ENCODE measurements around the gene SHH. TPM values are rescaled to one million over a fixed set of nuclear protein-coding genes. Genes with fewer than 3 reads are reported as not detected.

Gene SHH
- polyA plus RNA-seq, 3 donors = not detected

DNA sequence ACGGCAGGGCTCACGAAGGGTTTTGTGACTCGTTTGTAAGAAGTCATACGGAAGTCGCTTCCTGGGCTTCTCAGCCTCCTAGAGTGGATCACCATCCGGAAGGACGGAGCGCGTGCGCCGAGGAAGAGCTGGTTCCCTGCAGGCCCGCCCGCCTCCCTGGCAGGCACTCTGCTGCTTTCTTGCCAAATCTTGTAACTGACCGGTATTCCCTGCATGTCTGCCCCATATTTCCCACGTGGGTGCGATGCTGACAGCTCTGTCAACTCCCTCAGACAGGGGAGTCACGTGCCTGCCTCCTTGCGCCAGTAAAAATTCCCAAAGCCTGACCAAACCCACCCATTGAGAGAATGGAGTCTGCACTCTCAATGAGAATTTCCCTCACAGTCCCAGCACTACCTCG lies 12.7 kb downstream of the SHH start:
- no peak overlapping the region for H3K4me2 ChIP-seq (replicated peaks; ENCODE audit: extremely low read depth, low read length, poor library complexity, severe bottlenecking)
- intact Hi-C loops (cut with micrococcal nuclease) = loop anchor here (10.0 kb wide), 4 partner anchors 675 to 1455 kb away; no protein-coding TSS in a partner anchor
- H3K27ac ChIP-seq (ENCODE audit: low read depth in 1 of 2, low read length in 2 of 2) = no peak overlapping the region
- no peak overlapping the region for H3K9ac ChIP-seq (ENCODE audit: insufficient read depth, low read length, poor library complexity, severe bottlenecking)
- H4K20me1 ChIP-seq (ENCODE audit: insufficient read depth, low read length) = no peaks in the 10 kb centered on the region
- no peak for DNase-seq
- peaks cover 0 to 2% of the 10 kb centered on the region in 2 donors for H3K36me3 Mint-ChIP-seq
- no peak overlapping the region for H2AFZ ChIP-seq (ENCODE audit: insufficient read depth, low read depth, low read length, poor library complexity, severe bottlenecking)
- peaks cover 21% of the 10 kb centered on the region for H3K4me1 Mint-ChIP-seq
- TF ChIP-seq, protein P1, sequence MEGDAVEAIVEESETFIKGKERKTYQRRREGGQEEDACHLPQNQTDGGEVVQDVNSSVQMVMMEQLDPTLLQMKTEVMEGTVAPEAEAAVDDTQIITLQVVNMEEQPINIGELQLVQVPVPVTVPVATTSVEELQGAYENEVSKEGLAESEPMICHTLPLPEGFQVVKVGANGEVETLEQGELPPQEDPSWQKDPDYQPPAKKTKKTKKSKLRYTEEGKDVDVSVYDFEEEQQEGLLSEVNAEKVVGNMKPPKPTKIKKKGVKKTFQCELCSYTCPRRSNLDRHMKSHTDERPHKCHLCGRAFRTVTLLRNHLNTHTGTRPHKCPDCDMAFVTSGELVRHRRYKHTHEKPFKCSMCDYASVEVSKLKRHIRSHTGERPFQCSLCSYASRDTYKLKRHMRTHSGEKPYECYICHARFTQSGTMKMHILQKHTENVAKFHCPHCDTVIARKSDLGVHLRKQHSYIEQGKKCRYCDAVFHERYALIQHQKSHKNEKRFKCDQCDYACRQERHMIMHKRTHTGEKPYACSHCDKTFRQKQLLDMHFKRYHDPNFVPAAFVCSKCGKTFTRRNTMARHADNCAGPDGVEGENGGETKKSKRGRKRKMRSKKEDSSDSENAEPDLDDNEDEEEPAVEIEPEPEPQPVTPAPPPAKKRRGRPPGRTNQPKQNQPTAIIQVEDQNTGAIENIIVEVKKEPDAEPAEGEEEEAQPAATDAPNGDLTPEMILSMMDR (IDR thresholded peaks at IDR 0.05) = no peak
- H3K79me2 ChIP-seq (ENCODE audit: insufficient read depth, low read length) = no peaks in the 10 kb centered on the region
- no peak overlapping the region for H3K4me3 ChIP-seq (replicated peaks in 1 of 3; ENCODE audit: low read depth in 2 of 3, low read length in 3 of 3)
- H3K27me3 Mint-ChIP-seq (ENCODE audit: low read depth in 3 of 3) = peaks cover 54 to 79% (median 63%) of the 10 kb centered on the region in 3 donors
- H3K27ac Mint-ChIP-seq = no peak overlapping the region
- H3K4me3 Mint-ChIP-seq = peak overlapping the region; percentile 24 to 75
- 62% methylated on average over 19 of the region's 19 CpGs for WGBS (ENCODE audit: insufficient coverage)
- H3K9me3 Mint-ChIP-seq = peaks cover 0 to 17% (median 6%) of the 10 kb centered on the region in 7 donors
- H3K4me1 ChIP-seq (ENCODE audit: control insufficient read depth in 1 of 2, insufficient read depth in 2 of 2, low read length in 2 of 2) = peaks cover 20 to 28% of the 10 kb centered on the region in 2 donors
- H3K27me3 ChIP-seq (ENCODE audit: control insufficient read depth in 2 of 2, insufficient read depth in 2 of 2, low read length in 2 of 2) = peaks cover 26 to 70% of the 10 kb centered on the region in 2 donors
- H3K9me3 ChIP-seq (replicated peaks in 1 of 2; ENCODE audit: control insufficient read depth in 1 of 2, insufficient read depth in 1 of 2, low read length in 2 of 2) = no peaks in the 10 kb centered on the region
- no peaks in the 10 kb centered on the region for H3K36me3 ChIP-seq (replicated peaks in 1 of 2; ENCODE audit: control insufficient read depth in 1 of 2, insufficient read depth in 2 of 2, low read length in 2 of 2)

DNA sequence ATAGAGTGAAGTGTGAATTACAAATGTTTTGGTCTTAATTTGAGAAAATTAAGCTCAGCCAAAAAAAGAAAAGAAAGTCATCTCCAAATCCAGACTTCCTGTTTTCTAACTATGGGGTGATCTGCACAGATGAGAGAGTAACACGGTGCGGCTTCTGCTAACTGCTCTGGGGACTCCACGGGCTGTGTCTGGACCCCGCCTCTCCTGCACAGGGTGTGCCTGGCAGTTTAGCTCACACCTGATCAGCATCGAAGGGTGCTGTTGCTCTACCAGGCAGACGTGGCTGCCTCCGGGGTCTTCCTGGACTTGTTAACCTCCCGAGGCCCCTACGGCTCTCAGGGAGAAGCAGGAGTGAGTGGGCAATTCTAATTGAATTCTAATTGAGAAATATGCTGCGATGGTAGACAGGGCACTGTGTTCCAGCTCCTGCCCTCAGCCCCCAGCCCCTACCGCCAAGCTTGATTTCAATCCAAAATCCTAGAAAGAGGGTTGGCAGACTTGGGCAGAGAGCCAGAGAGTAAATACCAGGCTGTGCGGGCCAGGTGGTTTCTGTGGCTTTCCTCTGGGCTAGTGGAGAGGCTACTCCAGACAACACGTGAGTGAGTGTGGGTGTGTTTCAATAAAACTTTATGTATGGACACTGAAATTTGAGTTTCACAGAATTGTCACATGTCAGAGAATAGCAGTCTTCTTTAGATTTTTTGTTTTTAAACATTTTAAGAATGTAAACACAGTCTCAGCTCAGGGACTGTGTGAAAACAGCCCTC lies 13.4 kb downstream of the SHH start:
- Mint-ChIP-seq H3K27me3 (ENCODE audit: low read depth in 3 of 3) (peaks cover 50 to 76% (median 58%) of the 10 kb centered on the region in 3 donors), H3K4me1 (peaks cover 16% of the 10 kb centered on the region), H3K4me3 (peak overlapping the region; percentile 24 to 75), H3K9me3 (peaks cover 0 to 13% (median 6%) of the 10 kb centered on the region in 7 donors), H3K27ac (no peak overlapping the region), H3K36me3 (peaks cover 0 to 2% of the 10 kb centered on the region in 2 donors)
- no peak overlapping the region for H3K4me3 ChIP-seq (replicated peaks in 1 of 3; ENCODE audit: low read depth in 2 of 3, low read length in 3 of 3)
- H2AFZ ChIP-seq (ENCODE audit: insufficient read depth, low read depth, low read length, poor library complexity, severe bottlenecking) = peak overlapping the region; percentile 14
- H4K20me1 ChIP-seq (ENCODE audit: insufficient read depth, low read length) = no peaks in the 10 kb centered on the region
- H3K27me3 ChIP-seq (ENCODE audit: control insufficient read depth in 2 of 2, insufficient read depth in 2 of 2, low read length in 2 of 2) = peaks cover 22 to 64% of the 10 kb centered on the region in 2 donors
- intact Hi-C loops (cut with micrococcal nuclease) = loop anchor here (10.0 kb wide), 4 partner anchors 676 to 1456 kb away; no protein-coding TSS in a partner anchor
- H3K9ac ChIP-seq (ENCODE audit: insufficient read depth, low read length, poor library complexity, severe bottlenecking) = no peak overlapping the region
- TF ChIP-seq, protein P1 (IDR thresholded peaks at IDR 0.05) = no peak
- peaks cover 18 to 21% of the 10 kb centered on the region in 2 donors for H3K4me1 ChIP-seq (ENCODE audit: control insufficient read depth in 1 of 2, insufficient read depth in 2 of 2, low read length in 2 of 2)
- WGBS (ENCODE audit: insufficient coverage) = 2% methylated on average over 10 of the region's 13 CpGs
- peak in 2 of 3 donors; percentile 5 to 14 for DNase-seq
- H3K9me3 ChIP-seq (replicated peaks in 1 of 2; ENCODE audit: control insufficient read depth in 1 of 2, insufficient read depth in 1 of 2, low read length in 2 of 2) = no peaks in the 10 kb centered on the region
- no peaks in the 10 kb centered on the region for H3K36me3 ChIP-seq (replicated peaks in 1 of 2; ENCODE audit: control insufficient read depth in 1 of 2, insufficient read depth in 2 of 2, low read length in 2 of 2)
- H3K79me2 ChIP-seq (ENCODE audit: insufficient read depth, low read length) = no peaks in the 10 kb centered on the region
- H3K27ac ChIP-seq (ENCODE audit: low read depth in 1 of 2, low read length in 2 of 2) = no peak overlapping the region
- no peak overlapping the region for H3K4me2 ChIP-seq (replicated peaks; ENCODE audit: extremely low read depth, low read length, poor library complexity, severe bottlenecking)
